ENCODE results near the gene PRR18. TPM values are rescaled to one million over a fixed set of nuclear protein-coding genes. Genes with fewer than 3 reads are reported as not detected.

PRR18 gene
- total RNA-seq, 3 donors from 2014 or later (not counting 1 experiment from before 2014, with no cell fraction given): not detected

DNA sequence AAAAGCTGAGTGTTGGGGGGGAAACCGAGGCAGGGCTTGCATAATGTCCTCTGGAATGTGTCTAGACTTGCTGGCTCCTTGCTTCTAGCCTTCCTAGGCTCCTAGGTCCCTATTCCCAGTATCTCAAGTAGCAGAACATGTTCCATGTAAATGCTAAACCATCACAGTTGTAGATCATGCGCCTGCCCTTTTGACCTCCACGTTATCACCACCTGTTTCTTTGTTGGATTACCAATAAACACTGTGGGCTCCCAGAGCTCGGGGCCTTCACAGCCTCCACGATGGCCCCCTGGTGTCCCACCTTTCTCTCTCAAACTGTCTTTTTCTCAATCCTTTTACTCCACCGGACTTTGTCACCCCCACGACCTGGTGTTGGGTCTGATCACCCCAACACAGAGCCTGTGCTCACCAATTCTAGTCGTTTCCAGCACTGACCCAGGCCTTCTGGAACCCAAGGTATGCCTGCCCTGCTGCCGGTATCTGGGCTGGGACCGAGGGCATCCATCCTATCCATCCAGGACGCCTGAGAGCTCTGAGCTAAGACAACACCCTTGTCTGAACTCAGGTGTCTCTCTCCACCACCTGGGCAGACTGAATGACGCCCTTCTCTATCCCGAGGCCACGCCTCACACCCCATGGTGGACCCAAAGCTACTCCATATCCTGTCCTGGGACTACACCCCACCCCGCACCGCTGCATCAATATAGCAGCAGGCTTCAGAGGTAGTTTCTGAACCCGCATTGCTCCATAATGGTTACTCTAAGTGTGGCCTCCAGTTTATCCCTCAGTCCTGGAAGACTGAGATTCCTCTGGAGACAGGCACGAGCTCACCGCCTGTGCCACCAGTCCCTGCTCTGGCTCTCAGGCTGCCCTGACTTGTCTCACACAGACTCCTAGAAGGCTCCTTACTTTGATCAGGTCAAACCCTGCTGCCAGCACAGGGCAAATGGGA lies 9.3 kb upstream of the PRR18 start:
- Histone ChIP-seq H3K4me3 (ENCODE audit: low read length) (no peak overlapping the region), H3K4me1 (ENCODE audit: control insufficient read depth, insufficient read depth, low read length) (peaks cover 3% of the 10 kb centered on the region), H3K36me3 (ENCODE audit: control insufficient read depth, insufficient read depth, low read length) (peaks cover 22% of the 10 kb centered on the region), H3K27me3 (ENCODE audit: control insufficient read depth, insufficient read depth, low read length) (no peaks in the 10 kb centered on the region), H3K27ac (ENCODE audit: low read length) (no peak overlapping the region), H3K9me3 (ENCODE audit: control insufficient read depth, insufficient read depth, low read length) (no peaks in the 10 kb centered on the region)
- ATAC-seq: no peak
- H3K36me3 Mint-ChIP-seq: no peaks in the 10 kb centered on the region
- H3K27ac Mint-ChIP-seq: no peak overlapping the region
- H3K4me1 Mint-ChIP-seq: peaks cover 12 to 13% of the 10 kb centered on the region in 2 donors
- no peak overlapping the region for H3K4me3 Mint-ChIP-seq
- H3K9me3 Mint-ChIP-seq: no peaks in the 10 kb centered on the region
- TF ChIP-seq, protein P1, sequence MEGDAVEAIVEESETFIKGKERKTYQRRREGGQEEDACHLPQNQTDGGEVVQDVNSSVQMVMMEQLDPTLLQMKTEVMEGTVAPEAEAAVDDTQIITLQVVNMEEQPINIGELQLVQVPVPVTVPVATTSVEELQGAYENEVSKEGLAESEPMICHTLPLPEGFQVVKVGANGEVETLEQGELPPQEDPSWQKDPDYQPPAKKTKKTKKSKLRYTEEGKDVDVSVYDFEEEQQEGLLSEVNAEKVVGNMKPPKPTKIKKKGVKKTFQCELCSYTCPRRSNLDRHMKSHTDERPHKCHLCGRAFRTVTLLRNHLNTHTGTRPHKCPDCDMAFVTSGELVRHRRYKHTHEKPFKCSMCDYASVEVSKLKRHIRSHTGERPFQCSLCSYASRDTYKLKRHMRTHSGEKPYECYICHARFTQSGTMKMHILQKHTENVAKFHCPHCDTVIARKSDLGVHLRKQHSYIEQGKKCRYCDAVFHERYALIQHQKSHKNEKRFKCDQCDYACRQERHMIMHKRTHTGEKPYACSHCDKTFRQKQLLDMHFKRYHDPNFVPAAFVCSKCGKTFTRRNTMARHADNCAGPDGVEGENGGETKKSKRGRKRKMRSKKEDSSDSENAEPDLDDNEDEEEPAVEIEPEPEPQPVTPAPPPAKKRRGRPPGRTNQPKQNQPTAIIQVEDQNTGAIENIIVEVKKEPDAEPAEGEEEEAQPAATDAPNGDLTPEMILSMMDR (IDR thresholded peaks at IDR 0.05): no peak
- no peak for DNase-seq
- WGBS (ENCODE audit: insufficient coverage): 92% methylated on average over 19 of the region's 19 CpGs
- intact Hi-C loops (cut with micrococcal nuclease): no loop called here
- no peaks in the 10 kb centered on the region for H3K27me3 Mint-ChIP-seq (ENCODE audit: low read depth in 2 of 2)

DNA sequence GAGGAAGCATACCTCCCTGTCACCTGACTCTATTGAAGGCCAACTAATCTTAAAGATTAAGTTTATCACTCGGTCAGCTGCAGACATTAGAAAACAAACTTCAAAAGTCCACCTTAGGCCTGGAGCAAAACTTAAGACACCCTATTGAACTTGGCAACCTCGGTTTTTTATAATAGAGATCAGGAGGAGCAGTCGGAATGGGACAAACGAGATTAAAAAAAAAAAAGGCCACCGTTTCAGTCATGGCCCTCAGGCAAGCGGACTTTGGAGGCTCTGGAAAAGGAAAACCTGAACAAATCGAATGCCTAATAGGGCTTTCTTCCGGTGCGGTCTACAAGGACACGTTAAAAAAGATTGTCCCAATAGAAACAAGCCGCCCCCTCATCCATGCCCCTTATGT lies 7.2 kb upstream of the PRR18 start:
- Mint-ChIP-seq H3K9me3 (no peaks in the 10 kb centered on the region), H3K36me3 (no peaks in the 10 kb centered on the region), H3K4me3 (no peak overlapping the region), H3K27ac (no peak overlapping the region), H3K27me3 (ENCODE audit: low read depth in 2 of 2) (no peaks in the 10 kb centered on the region), H3K4me1 (peaks cover 12 to 13% of the 10 kb centered on the region in 2 donors)
- Histone ChIP-seq H3K27ac (ENCODE audit: low read length) (no peak overlapping the region), H3K4me1 (ENCODE audit: control insufficient read depth, insufficient read depth, low read length) (peaks cover 3% of the 10 kb centered on the region), H3K36me3 (ENCODE audit: control insufficient read depth, insufficient read depth, low read length) (peaks cover 10% of the 10 kb centered on the region), H3K9me3 (ENCODE audit: control insufficient read depth, insufficient read depth, low read length) (no peaks in the 10 kb centered on the region), H3K27me3 (ENCODE audit: control insufficient read depth, insufficient read depth, low read length) (no peaks in the 10 kb centered on the region), H3K4me3 (ENCODE audit: low read length) (no peak overlapping the region)
- intact Hi-C loops (cut with micrococcal nuclease): no loop called here
- TF ChIP-seq, protein P1 (IDR thresholded peaks at IDR 0.05): no peak
- ATAC-seq (no peak), DNase-seq (no peak)
- 94% methylated on average over 11 of the region's 11 CpGs for whole genome bisulfite sequencing (ENCODE audit: insufficient coverage)

DNA sequence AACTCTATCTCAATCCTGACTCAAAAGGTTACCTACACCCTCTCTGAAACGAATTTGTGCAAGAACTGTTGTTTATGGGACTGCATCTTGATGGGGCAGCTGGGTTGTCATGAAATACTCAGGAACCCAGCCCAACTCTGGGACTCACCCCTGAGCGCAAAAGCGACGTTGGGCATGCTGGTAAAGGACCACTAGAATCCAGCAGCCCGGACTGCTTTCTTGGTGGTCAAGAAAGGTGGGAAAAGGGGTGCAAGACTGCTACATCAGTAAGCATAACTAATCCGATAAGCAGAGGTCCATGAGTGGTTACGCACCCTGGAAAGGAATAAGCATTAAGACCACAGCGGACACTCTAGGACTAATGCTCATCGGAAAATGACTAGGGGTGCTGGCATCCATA lies 6.3 kb upstream of the PRR18 start:
- Mint-ChIP-seq H3K27ac (no peak overlapping the region), H3K9me3 (no peaks in the 10 kb centered on the region), H3K4me3 (no peak overlapping the region), H3K36me3 (no peaks in the 10 kb centered on the region), H3K4me1 (peaks cover 11% of the 10 kb centered on the region in 2 donors), H3K27me3 (ENCODE audit: low read depth in 2 of 2) (peaks cover 8% of the 10 kb centered on the region in 2 donors)
- no peak for DNase-seq
- no peaks in the 10 kb centered on the region for H3K9me3 ChIP-seq (ENCODE audit: control insufficient read depth, insufficient read depth, low read length)
- H3K27ac ChIP-seq (ENCODE audit: low read length): no peak overlapping the region
- intact Hi-C loops (cut with micrococcal nuclease): no loop called here
- no peak for ATAC-seq
- H3K4me3 ChIP-seq (ENCODE audit: low read length): no peak overlapping the region
- H3K4me1 ChIP-seq (ENCODE audit: control insufficient read depth, insufficient read depth, low read length): peaks cover 3% of the 10 kb centered on the region
- no peaks in the 10 kb centered on the region for H3K27me3 ChIP-seq (ENCODE audit: control insufficient read depth, insufficient read depth, low read length)
- TF ChIP-seq, protein P1 (IDR thresholded peaks at IDR 0.05): no peak
- H3K36me3 ChIP-seq (ENCODE audit: control insufficient read depth, insufficient read depth, low read length): peaks cover 3% of the 10 kb centered on the region
- WGBS (ENCODE audit: insufficient coverage): 90% methylated on average over 8 of the region's 9 CpGs
